HT1080 (cell line): ENCODE results near the gene COX6B1. TPM values are rescaled to one million over a fixed set of nuclear protein-coding genes. Genes with fewer than 3 reads are reported as not detected.
"Not testable (repeated sequence)": the region's sequence is repeated elsewhere in the genome, so short reads cannot be mapped to it uniquely, and the experiment has no call there.

Experiments used
- DNase-seq: peaks from one replicate; pipeline ENCODE4 v3.0.0-alpha.2; 2015; ENCODE audit warnings: low read depth
- total RNA-seq: library from RNA; depleted of rRNA; stranded (reverse); fragments of >200 nt; shearing (Covaris generic); gene quantifications from 2 replicates; pipeline ENCODE4 v1.2.3, GENCODE V29; 2014

COX6B1 gene
- total RNA-seq, 1 experiment from 2014 or later, result 551 TPM

DNA sequence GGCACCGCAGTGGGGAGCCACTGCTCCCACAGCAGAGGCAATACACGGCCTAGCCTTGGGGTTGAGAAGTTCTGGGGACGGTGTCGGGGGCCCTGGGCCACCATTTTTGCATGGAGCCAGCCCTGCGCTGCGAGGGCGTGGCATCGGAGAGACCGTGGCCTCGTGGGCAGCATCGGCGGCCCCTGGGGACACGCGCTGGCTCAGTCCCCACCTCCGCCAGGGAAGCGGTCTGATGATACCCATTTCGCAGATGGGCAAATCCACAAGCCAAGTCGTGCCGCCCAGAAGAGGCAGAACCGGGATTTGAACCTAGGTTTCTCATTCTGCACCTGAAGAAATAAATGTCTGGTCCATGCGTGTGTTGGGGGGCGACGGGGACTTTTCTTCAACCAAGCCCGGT is 17.0 kb downstream of the COX6B1 start:
- DNase-seq, result no peak

- no peak for DNase-seq
These were observed 17.5 kb downstream of the COX6B1 start for GRCh38 chr19:35665604-35666003.

DNA sequence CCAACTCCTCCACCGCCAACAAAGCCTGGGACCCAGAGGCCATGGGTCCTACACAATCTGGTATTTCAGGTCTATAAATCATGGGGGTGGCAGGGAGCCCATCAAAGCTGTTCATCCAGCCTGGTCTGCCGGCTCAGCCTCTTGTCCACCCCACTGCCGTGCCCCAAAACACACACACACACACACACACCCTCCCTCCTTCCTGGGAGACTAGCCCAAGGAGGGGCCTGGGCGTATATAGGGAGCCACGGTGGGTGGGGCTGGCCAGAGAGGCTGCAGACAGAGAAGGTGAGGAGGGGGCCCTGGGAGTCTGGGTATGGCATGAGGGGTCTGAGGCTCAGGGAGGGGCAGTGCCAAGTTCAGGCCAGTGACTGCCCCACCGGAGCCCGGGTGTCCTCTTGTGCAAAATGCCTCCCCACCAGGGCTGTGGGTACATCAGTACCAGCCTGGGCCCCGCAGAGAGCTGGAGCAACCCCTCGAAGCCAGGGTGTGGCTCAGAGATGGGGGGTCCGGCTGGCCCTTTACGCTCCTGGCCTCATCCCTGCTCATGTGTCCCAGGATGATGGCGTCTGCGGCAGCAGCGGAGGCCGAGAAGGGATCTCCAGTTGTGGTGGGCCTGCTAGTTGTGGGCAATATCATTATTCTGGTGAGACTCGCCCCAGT is 18.3 kb downstream of the COX6B1 start, which contains the start of gene UPK1A:
Gene UPK1A (plus strand): TSS at position 267 of the 663 bp plus-strand sequence. CDS start 296 bp downstream, at position 563.
- DNase-seq, result no peak

GRCh38 chr19:35669566-35669965 is 21.4 kb downstream of the COX6B1 start:
- DNase-seq, result no peak

DNA sequence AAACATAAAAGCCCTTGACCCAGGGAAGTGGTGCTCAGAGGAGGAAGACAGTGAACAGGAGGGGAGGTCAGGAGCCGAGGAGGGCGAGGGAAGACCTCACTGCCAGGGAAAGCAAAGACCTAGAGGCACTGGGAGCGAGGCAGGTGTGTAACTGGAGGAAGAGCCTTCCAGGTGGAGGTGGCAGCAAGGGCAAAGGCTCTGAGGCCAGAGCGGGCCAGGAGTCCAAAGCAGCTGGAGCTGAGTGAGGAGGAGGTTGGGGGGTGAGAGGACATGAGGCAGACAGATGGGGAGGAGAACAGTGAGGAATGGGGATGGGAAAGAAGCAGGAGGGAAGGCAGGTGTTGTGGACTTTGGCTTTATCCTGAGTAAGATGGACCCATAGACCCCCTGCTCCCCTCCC is 21.9 kb downstream of the COX6B1 start:
- no peak for DNase-seq

DNA sequence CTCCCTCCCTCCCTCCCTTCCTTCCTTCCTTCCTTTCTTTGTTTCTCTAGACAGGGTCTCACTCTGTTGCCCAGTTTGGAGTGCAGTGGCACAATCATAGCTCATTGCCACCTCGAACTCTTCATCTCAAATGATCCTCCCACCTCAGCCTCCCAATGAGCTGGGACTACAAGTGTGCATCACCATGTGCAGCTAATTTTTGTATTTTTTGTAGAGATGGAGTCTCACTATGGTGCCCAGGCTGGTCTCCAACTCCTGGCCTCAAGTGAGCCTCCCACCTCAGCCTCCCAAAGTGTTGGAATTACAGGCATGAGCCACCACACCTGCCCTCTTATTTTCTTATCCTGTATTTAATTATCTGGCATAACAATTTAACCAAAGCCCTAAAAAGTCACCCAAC is 22.6 kb downstream of the COX6B1 start:
- DNase-seq, result no peak

DNA sequence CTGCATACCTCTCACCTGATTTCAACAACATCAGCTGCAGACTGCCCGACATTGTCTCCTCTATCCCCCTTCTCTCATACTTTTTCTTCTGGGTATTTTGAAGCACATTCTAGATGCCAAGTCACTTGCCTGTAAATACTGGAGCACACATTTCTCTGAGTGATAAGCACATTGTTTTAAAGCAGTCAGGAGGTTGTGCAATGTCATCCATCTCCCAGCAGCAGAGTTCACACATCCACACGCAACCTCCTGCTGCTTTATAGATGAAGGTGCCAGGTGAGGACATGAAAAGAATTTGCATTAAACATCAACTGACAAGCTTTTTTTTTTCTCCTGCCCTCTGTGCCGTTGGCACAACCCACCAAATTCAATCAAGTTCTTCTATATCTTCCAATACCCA is 23.7 kb downstream of the COX6B1 start:
- DNase-seq, result no peak

DNA sequence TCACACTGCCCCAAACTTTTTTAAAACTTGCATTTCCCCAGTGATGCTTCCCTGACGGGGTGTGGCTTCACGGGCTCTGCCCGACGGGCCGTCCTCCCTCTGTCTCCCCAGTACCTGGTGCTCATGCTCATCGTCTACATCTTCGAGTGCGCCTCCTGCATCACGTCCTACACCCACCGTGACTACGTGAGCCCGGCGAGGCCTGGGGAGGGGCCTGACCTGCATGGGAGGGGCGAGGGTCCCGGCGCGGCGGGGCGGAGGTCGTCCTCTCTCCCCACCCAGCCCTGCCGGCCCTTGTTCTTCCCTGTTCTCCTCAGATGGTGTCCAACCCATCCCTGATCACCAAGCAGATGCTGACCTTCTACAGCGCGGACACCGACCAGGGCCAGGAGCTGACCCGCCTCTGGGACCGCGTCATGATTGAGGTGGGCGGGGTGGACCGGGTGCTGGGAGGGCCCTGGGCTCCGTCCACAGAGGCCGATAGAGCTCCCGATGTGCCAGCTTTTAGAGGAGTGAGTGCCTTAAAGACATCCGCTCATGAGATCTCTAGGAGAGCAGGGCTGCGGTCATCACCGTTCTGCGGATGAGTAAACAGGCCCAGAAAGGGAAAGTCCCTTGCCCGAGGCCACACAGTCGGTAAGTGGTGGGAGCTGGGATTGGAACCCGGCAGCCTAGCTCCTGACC is 25.1 kb downstream of the COX6B1 start:
- DNase-seq, result peak; percentile 56

DNA sequence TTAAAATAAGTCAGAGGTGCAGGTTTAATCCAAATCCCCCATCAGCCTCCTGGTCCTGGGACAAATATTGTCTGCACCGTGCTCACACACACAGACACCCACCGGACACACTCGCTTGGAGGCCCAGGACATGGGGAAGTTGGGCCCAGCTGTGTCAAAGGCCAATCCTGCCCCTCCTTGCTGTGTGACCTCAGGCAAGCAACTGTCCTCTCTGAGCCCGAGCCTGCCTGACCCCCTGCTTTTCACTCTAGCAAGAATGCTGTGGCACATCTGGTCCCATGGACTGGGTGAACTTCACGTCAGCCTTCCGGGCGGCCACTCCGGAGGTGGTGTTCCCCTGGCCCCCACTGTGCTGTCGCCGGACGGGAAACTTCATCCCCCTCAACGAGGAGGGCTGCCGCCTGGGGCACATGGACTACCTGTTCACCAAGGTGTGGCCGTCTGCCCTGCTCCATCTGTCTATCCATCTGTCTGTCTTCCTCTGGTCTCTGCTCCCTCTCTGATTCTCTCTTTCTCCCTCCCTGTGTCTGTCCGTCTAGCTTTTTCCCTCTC is 27.5 kb downstream of the COX6B1 start:
- no peak for DNase-seq

DNA sequence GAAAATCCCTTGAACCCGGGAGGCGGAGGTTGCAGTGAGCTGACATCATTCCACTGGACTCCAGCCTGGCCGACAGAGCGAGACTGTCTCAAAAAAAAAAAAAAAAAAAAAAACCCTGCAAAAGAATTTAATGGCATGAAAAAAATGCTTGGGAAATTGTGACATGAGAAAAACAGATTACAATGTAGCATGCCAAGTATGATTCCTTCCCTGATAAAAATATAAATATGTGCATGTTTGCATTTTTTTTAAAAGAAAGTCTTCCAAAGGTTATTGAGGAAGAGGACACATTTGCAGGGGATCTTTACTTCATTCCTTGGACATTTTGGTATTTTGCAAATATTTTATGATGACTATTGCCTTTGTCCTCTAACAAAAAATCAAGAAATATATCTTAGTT is 41.7 kb downstream of the COX6B1 start:
- no peak for DNase-seq

DNA sequence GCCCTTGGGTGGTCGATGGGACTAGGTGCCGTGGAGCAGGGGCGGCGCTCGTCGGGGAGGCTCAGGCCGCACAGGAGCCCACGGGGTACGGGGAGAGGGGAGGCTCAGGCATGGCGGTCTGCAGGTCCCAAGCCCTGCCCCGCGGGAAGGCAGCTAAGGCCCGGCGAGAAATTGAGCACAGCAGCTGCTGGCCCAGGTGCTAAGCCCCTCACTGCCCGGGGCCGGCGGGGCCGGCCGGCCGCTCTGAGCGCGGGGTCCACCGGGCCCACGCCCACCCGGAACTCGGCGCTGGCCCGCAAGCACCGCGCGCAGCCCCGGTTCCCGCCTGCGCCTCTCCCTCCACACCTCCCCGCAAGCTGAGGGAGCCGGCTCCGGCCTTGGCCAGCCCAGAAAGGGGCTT is 43.0 kb downstream of the COX6B1 start:
- not testable (repeated sequence) for DNase-seq

GRCh38 chr19:35692010-35692409 is 43.9 kb downstream of the COX6B1 start:
- DNase-seq, result no peak

- no peak for DNase-seq
These were observed 45.3 kb downstream of the COX6B1 start for GRCh38 chr19:35693422-35693821.

GRCh38 chr19:35693835-35694599 is 45.9 kb downstream of the COX6B1 start:
- peak; percentile 77 for DNase-seq

- DNase-seq, result no peak
These were observed 47.8 kb downstream of the COX6B1 start for GRCh38 chr19:35695895-35696422.

DNA sequence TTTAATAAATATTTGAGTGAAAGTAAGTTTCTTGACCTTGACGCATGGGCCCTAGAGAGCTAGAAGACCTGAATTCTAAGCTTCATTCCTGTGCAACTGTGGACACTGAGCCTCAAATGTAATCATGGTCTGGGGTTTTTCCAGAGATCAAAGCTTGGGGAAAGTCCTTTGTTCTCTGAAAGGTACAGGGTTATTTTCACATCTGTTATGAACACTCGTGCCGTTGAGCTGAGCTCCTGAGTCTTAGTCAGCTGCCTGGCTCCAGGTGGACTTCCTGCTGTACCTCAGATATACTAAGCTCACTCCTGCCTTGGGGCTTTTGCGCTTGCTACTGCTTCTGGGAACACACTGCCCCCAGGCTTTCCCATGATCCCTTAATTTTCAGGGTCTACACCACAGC is 48.7 kb downstream of the COX6B1 start:
- DNase-seq, result no peak

DNA sequence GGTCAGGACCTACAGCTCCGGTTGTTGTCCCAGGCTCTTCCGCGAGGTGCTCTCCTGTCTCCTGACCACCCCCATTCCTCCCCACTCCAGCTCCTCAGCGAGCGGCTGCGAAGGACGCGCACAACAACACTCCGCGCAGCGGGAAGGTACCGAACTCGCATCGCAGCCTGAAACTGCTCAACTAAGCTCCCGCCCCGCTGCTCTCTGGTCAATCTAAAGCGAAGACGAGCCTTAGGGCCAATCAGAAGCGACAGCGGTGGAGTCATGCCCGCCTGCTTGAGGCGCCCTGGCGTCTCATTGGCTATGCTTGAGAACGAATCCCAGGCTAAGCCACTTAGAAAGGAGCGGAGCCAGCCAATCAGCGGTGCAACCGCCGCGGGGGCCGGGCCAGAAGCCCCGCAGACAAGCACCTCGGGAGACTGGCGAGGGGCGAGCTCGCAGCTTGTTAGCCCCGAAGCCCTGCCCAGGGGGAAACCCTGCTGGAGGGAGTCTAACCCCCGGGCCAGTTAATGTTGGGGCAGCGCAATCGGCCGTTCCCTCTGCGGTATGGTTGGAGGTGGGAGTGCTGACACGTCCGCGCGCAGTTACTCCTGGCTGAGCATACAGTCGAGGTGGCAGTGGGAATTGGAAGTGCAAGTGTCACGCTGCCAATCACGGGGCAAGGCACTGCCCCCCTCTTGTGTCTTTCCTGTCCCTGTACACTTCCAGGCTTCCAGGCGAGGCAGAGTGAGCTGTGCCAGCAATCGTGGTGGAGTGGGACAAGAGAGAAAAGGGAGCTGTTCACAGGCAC is 54.3 kb downstream of the COX6B1 start:
- peak; percentile 94 for DNase-seq

DNA sequence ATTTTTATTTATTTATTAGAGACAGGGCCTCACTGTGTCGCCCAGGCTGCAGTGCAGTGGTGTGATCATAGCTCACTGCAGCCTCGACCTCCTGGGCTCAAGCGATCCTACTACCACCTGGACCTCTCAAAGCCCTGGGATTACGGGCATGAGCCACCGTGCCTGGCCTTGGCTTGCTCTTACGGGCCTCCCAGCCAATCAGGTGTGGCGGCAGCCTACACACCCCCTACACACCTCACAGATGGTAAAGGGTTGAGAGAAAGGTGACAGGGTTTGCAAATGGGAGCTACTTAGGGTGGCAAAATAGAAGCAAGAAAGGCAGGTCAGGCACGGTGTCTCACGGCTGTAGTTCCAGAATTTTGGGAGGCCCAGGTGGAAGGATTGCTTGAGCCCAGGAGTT is 55.2 kb downstream of the COX6B1 start:
- no peak for DNase-seq

GRCh38 chr19:35704218-35704617 is 56.1 kb downstream of the COX6B1 start, which contains the start of gene ZBTB32:
ZBTB32 (plus strand) TSS chr19:35704558; CDS start chr19:35714627, 10,069 bp downstream.
- peak; percentile 21 for DNase-seq
